Activated CD4-positive, alpha-beta T cell treated with anti-CD3 and anti-CD28 coated beads for 36 hours (primary cell): Measurements from ENCODE around the gene CUTA. TPM values are rescaled to one million over a fixed set of nuclear protein-coding genes. Genes with fewer than 3 reads are reported as not detected.

Experiments
- ATAC-seq: fragments of 200-7000 bp; cut with Tn5 transposase; one replicate; pipeline ENCODE4 v1.10.0; 2021; ENCODE audit warnings: mild to moderate bottlenecking, moderate library complexity
- CTCF ChIA-PET: fragments of 350-600 bp; sonication (Branson Sonifier 250); formaldehyde crosslinking; loops from one replicate; lab custom pipeline; 2021; ENCODE audit warnings: antibody characterized with exemption; lab: Charles Lee
- POLR2A ChIA-PET: fragments of 350-600 bp; sonication (Branson Sonifier 250); formaldehyde crosslinking; loops from one replicate; lab custom pipeline; 2021; ENCODE audit warnings: antibody characterized with exemption, inconsistent platforms; lab: Charles Lee
- DNase-seq: peaks from one replicate; pipeline ENCODE4 v3.0.0-alpha.2; 2020
- H3K27ac Mint-ChIP-seq: one replicate; pipeline ENCODE4 v1.8.0; 2021; ENCODE audit warnings: mixed read lengths
- H3K27me3 Mint-ChIP-seq: one replicate; pipeline ENCODE4 v1.8.0; 2021; ENCODE audit warnings: mixed read lengths
- H3K36me3 Mint-ChIP-seq: one replicate; pipeline ENCODE4 v1.8.0; 2021; ENCODE audit warnings: low read depth, mixed read lengths
- H3K4me1 Mint-ChIP-seq: one replicate; pipeline ENCODE4 v1.8.0; 2021; ENCODE audit warnings: mixed read lengths
- H3K4me3 Mint-ChIP-seq: one replicate; pipeline ENCODE4 v1.8.0; 2021; ENCODE audit warnings: mild to moderate bottlenecking, moderate library complexity, mixed read lengths
- H3K9me3 Mint-ChIP-seq: one replicate; pipeline ENCODE4 v1.8.0; 2021; ENCODE audit warnings: low read depth, mixed read lengths
- intact Hi-C, 2 experiments: fragments of 100-400 bp; cut with DNase I in 1 of 2; cut with micrococcal nuclease in 1 of 2; formaldehyde crosslinking; loops; one replicate each; pipeline versions ENCODE4 v1.14.2 to v1.15.1; 2022 to 2024; cut with DNase I, micrococcal nuclease
- total RNA-seq, 2 experiments: library from RNA; stranded (reverse); gene quantifications; one replicate each; pipeline ENCODE4 v1.2.3, GENCODE V29; 2021

CUTA gene
- 100 to 1,000 TPM; 154 to 188 TPM for total RNA-seq

GRCh38 chr6:33417903-33418689 is at the start of gene CUTA:
Gene CUTA (minus strand): TSS chr6:33418107. CDS start chr6:33418000, 107 bp downstream.
- ChIA-PET POLR2A (interaction anchor here (0.7 to 1.6 kb wide), 6 partner anchors 11 to 299 kb away, joined by 3 to 7 read pairs (median 4); partner anchors contain the start of genes B3GALT4, PFDN6 and WDR46), CTCF (interaction anchor here (0.6 to 2.0 kb wide), 7 partner anchors 11 to 144 kb away, joined by 3 to 8 read pairs (median 3); partner anchors contain the start of genes ZBTB22 and ZBTB9)
- peak; percentile 87 for ATAC-seq
- H3K9me3 Mint-ChIP-seq: no peaks in the 10 kb centered on the region
- intact Hi-C loops: loop anchor here (1.0 to 10.0 kb wide), 19 partner anchors 8 to 1223 kb away; partner anchors contain the start of genes KIFC1 (in 2 of the 2), RXRB (in 2 of the 2), SLC39A7 (in 2 of the 2) and B3GALT4 (in 1 of the 2)
- peak within 1 kb of the TSS; percentile 96 for H3K4me3 Mint-ChIP-seq
- H3K27ac Mint-ChIP-seq: peak within 1 kb of the TSS; percentile 98
- H3K4me1 Mint-ChIP-seq: peaks cover 54% of the 10 kb centered on the region
- H3K27me3 Mint-ChIP-seq: no peaks in the 10 kb centered on the region
- peak; percentile 100 for DNase-seq
- peaks cover 33% of the 10 kb centered on the region for H3K36me3 Mint-ChIP-seq

GRCh38 chr6:33467091-33467490 is 49.2 kb upstream of the CUTA start:
- DNase-seq: no peak
- intact Hi-C loops: no loop called here
- Mint-ChIP-seq H3K27ac (no peak overlapping the region), H3K36me3 (no peaks in the 10 kb centered on the region), H3K9me3 (no peaks in the 10 kb centered on the region), H3K4me1 (no peaks in the 10 kb centered on the region), H3K4me3 (no peak overlapping the region), H3K27me3 (no peaks in the 10 kb centered on the region)
- ChIA-PET CTCF (no interaction called here), POLR2A (no interaction called here)
- no peak for ATAC-seq

GRCh38 chr6:33466075-33466735 is 48.3 kb upstream of the CUTA start:
- no peaks in the 10 kb centered on the region for H3K27me3 Mint-ChIP-seq
- no peaks in the 10 kb centered on the region for H3K9me3 Mint-ChIP-seq
- H3K27ac Mint-ChIP-seq: no peak overlapping the region
- no peak overlapping the region for H3K4me3 Mint-ChIP-seq
- ChIA-PET POLR2A (no interaction called here), CTCF (no interaction called here)
- intact Hi-C loops: no loop called here
- ATAC-seq (no peak), DNase-seq (no peak)
- no peaks in the 10 kb centered on the region for H3K4me1 Mint-ChIP-seq
- no peaks in the 10 kb centered on the region for H3K36me3 Mint-ChIP-seq

- no peaks in the 10 kb centered on the region for H3K27me3 Mint-ChIP-seq
- H3K27ac Mint-ChIP-seq: no peak overlapping the region
- no peak overlapping the region for H3K4me3 Mint-ChIP-seq
- no peaks in the 10 kb centered on the region for H3K9me3 Mint-ChIP-seq
- no peak for DNase-seq
- no peak for ATAC-seq
- peaks cover 17% of the 10 kb centered on the region for H3K4me1 Mint-ChIP-seq
- intact Hi-C loops: no loop called here
- POLR2A ChIA-PET: interaction anchor here (0.5 kb wide), 1 partner anchor 175 kb away, joined by 3 read pairs; no protein-coding TSS in a partner anchor
- CTCF ChIA-PET: interaction anchor here (1.0 kb wide), 1 partner anchor 9 kb away, joined by 3 read pairs; no protein-coding TSS in a partner anchor
- H3K36me3 Mint-ChIP-seq: peaks cover 20% of the 10 kb centered on the region
Measured at GRCh38 chr6:33459226-33459625, 41.3 kb upstream of the CUTA start.

- no peak for ATAC-seq
- Mint-ChIP-seq H3K27me3 (no peaks in the 10 kb centered on the region), H3K36me3 (peaks cover 20% of the 10 kb centered on the region), H3K4me1 (peaks cover 18% of the 10 kb centered on the region), H3K27ac (no peak overlapping the region), H3K9me3 (no peaks in the 10 kb centered on the region), H3K4me3 (no peak overlapping the region)
- intact Hi-C loops: no loop called here
- POLR2A ChIA-PET: no interaction called here
- CTCF ChIA-PET: interaction anchor here (1.0 kb wide), 1 partner anchor 9 kb away, joined by 3 read pairs; no protein-coding TSS in a partner anchor
- DNase-seq: no peak
Measured at GRCh38 chr6:33458676-33459075, 40.8 kb upstream of the CUTA start.

GRCh38 chr6:33456156-33456555 is 38.2 kb upstream of the CUTA start:
- peaks cover 27% of the 10 kb centered on the region for H3K4me1 Mint-ChIP-seq
- no peak overlapping the region for H3K27ac Mint-ChIP-seq
- DNase-seq: no peak
- H3K36me3 Mint-ChIP-seq: peaks cover 20% of the 10 kb centered on the region
- no peak for ATAC-seq
- no peaks in the 10 kb centered on the region for H3K27me3 Mint-ChIP-seq
- intact Hi-C loops: no loop called here
- ChIA-PET POLR2A (interaction anchor here (0.6 kb wide), 2 partner anchors 47 to 49 kb away, joined by 3 to 5 read pairs; no protein-coding TSS in a partner anchor), CTCF (interaction anchor here (0.6 to 1.5 kb wide), 3 partner anchors 66 to 165 kb away, joined by 3 to 5 read pairs (median 3); partner anchors contain the start of genes BAK1 and ITPR3)
- H3K4me3 Mint-ChIP-seq: peak overlapping the region; percentile 95
- no peaks in the 10 kb centered on the region for H3K9me3 Mint-ChIP-seq

- H3K4me1 Mint-ChIP-seq: peaks cover 27% of the 10 kb centered on the region
- ATAC-seq: no peak
- intact Hi-C loops: loop anchor here (1.0 to 2.0 kb wide), 3 partner anchors 24 to 124 kb away; no protein-coding TSS in a partner anchor
- H3K27me3 Mint-ChIP-seq: no peaks in the 10 kb centered on the region
- H3K9me3 Mint-ChIP-seq: no peaks in the 10 kb centered on the region
- peak overlapping the region; percentile 80 for H3K27ac Mint-ChIP-seq
- peaks cover 20% of the 10 kb centered on the region for H3K36me3 Mint-ChIP-seq
- CTCF ChIA-PET: interaction anchor here (1.1 to 1.4 kb wide), 6 partner anchors 8 to 256 kb away, joined by 3 to 4 read pairs (median 3); partner anchors contain the start of gene CUTA
- POLR2A ChIA-PET: interaction anchor here (0.8 to 2.2 kb wide), 4 partner anchors 8 to 116 kb away, joined by 3 to 6 read pairs (median 3); no protein-coding TSS in a partner anchor
- DNase-seq: no peak
- peak overlapping the region; percentile 95 for H3K4me3 Mint-ChIP-seq
Measured at GRCh38 chr6:33455051-33455450, 37.1 kb upstream of the CUTA start.

- peaks cover 20% of the 10 kb centered on the region for H3K36me3 Mint-ChIP-seq
- peak within 1 kb of the TSS; percentile 82 for H3K27ac Mint-ChIP-seq
- peak; percentile 100 for ATAC-seq
- POLR2A ChIA-PET: interaction anchor here (0.5 to 2.2 kb wide), 7 partner anchors 8 to 1923 kb away, joined by 3 to 6 read pairs (median 3); no protein-coding TSS in a partner anchor
- peaks cover 27% of the 10 kb centered on the region for H3K4me1 Mint-ChIP-seq
- DNase-seq: peak; percentile 96
- no peaks in the 10 kb centered on the region for H3K9me3 Mint-ChIP-seq
- no peaks in the 10 kb centered on the region for H3K27me3 Mint-ChIP-seq
- intact Hi-C loops: loop anchor here (1.0 to 5.0 kb wide), 14 partner anchors 23 to 335 kb away; partner anchors contain the start of genes KIFC1 (in 2 of the 2), BAK1 (in 1 of the 2), CUTA (in 1 of the 2) and LEMD2 (in 1 of the 2)
- peak within 1 kb of the TSS; percentile 95 for H3K4me3 Mint-ChIP-seq
- CTCF ChIA-PET: interaction anchor here (0.5 to 1.4 kb wide), 12 partner anchors 9 to 317 kb away, joined by 3 to 6 read pairs (median 3); partner anchors contain the start of gene CUTA
Measured at GRCh38 chr6:33454009-33454946, 36.4 kb upstream of the CUTA start, which contains the start of gene ZBTB9. Gene ZBTB9 (plus strand): TSS chr6:33454576. CDS start chr6:33455101, 525 bp downstream.

- CTCF ChIA-PET: interaction anchor here (0.6 to 1.4 kb wide), 4 partner anchors 20 to 248 kb away, joined by 3 to 4 read pairs (median 3); partner anchors contain the start of gene CUTA
- intact Hi-C loops: loop anchor here (1.0 to 5.0 kb wide), 14 partner anchors 22 to 336 kb away; partner anchors contain the start of genes KIFC1 (in 2 of the 2), BAK1 (in 1 of the 2), CUTA (in 1 of the 2) and LEMD2 (in 1 of the 2)
- DNase-seq: no peak
- Mint-ChIP-seq H3K4me1 (peaks cover 27% of the 10 kb centered on the region), H3K27ac (peak overlapping the region; percentile 82), H3K36me3 (peaks cover 25% of the 10 kb centered on the region), H3K4me3 (peak overlapping the region; percentile 95), H3K9me3 (no peaks in the 10 kb centered on the region), H3K27me3 (no peaks in the 10 kb centered on the region)
- ATAC-seq: no peak
- POLR2A ChIA-PET: interaction anchor here (0.7 to 2.2 kb wide), 3 partner anchors 7 to 1923 kb away, joined by 3 to 6 read pairs (median 4); no protein-coding TSS in a partner anchor
Measured at GRCh38 chr6:33453393-33454008, 35.6 kb upstream of the CUTA start.
